Hematopoietic multipotent progenitor cell treated with erythropoietin and hydrocortisone succinate and interleukin-3 and kit ligand, for 4 days (in vitro differentiated cells): ENCODE data around the gene COL23A1.

Source experiments
- DNase-seq: peaks from one replicate; pipeline ENCODE4 v3.0.0-alpha.2; 2015

Gene COL23A1

DNA sequence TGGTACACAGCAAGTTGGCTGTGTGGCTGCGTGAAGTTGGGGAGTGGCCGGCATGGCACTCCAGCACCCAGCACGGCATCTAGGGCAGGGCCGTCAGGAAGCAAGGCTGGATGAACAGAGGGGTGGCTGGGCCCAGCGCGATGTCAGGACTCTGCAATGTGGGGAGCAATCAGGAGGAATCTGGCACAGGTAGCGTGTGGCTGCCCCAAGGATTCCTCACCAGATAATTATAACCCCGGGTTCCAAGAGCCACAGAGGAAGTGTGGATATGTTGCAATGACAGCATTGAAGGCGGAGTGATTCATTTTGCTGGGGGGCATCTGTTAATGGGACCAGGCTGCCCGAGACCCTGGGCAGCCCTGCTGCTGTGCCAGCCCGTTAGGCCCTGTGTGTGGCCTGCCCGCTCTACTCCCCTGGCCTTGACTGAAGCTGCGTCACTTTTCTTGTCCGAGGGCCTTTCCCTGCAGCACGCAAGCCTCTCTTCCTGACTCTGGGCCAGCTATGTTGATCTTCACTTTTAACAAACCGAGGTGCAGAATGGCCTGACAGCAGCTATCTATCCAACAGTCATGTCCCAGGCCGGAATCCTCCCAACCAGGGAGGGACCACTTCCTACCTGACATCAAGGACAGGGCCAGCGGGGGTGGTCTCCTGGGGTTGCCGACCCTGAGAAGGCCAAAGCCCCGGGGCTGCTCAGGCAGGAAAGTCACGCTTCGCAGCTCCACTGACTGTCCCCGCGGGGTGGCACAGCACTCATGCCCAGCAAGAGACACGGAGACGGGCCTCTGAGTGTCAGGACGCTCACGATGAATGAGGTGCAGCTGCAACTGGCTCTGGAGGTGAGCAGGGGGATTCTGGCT lies 239.6 kb downstream of the COL23A1 start:
- no peak for DNase-seq

- DNase-seq, result no peak
These were observed 240.4 kb downstream of the COL23A1 start for GRCh38 chr5:178349625-178350353.

GRCh38 chr5:178349075-178349511 lies 241.1 kb downstream of the COL23A1 start:
- DNase-seq, result no peak

GRCh38 chr5:178348356-178349074 lies 241.7 kb downstream of the COL23A1 start:
- DNase-seq, result no peak

- no peak for DNase-seq
These were observed 242.2 kb downstream of the COL23A1 start for GRCh38 chr5:178347956-178348355.

DNA sequence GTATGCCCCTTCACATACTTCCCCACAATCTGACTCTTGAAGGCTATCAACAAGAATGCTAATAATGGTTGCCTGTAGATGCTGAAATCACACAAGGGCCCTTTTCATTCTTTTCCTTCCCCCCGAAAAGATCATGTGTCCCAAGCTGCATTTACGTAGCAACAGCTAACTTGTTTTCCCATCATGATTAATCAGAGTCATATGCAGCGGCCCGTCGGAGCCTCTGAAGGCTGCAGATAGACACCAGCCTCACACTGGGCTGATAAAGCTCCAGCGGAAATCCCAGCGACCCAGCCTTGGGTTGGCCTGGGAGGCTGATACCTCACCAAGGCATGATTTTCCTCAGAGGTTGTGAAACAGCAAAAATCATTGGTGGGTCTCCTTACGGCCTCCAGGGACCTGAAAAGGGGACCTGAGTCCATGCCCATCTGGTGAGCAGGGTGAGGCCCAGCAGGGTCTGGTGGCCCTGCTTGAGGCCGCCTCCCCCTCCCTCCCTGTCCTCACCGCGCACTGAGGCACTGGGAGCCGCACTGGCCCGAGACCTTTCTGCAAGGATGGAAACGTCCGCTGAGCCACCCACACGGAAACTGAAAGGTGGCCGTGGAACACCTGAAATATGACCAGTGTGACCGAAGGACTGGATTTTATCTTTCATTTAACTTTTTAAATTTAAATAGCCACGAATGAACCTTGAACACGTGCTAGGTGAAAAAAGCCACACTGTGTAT lies 243.4 kb downstream of the COL23A1 start:
- DNase-seq, result no peak

DNA sequence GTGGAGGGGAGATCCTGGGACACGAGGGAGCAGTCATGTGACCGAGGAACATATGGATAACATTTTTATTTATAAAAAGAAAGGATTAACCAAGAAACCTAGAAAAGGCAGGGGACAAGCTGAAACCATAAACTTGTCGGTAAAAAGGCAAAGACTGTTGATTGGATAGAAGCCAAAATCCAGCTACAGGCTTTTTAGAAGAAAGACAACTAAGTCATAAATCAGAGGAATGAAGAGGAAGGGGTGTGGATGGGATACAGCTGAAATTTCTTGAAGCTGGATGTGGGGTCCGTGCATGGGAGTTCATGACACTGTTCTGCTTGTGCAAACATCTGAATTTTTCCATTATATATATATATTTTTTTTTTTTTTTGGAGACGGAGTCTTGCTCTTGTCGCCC lies 246.9 kb downstream of the COL23A1 start:
- no peak for DNase-seq

DNA sequence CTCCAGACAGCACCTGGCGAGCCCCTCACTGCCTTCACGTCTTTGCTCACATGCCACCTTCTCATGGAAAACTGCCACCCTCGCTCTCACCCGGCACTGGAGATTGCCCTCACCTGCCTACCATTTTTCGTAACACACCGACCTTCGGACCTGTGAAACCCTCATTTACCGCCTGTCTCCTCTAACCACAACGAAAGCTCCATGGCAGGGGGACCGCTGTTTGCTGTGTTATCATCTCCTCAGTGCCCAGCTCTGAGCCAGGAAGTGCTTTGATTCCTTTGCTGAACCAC lies 248.4 kb downstream of the COL23A1 start:
- DNase-seq, result no peak

DNA sequence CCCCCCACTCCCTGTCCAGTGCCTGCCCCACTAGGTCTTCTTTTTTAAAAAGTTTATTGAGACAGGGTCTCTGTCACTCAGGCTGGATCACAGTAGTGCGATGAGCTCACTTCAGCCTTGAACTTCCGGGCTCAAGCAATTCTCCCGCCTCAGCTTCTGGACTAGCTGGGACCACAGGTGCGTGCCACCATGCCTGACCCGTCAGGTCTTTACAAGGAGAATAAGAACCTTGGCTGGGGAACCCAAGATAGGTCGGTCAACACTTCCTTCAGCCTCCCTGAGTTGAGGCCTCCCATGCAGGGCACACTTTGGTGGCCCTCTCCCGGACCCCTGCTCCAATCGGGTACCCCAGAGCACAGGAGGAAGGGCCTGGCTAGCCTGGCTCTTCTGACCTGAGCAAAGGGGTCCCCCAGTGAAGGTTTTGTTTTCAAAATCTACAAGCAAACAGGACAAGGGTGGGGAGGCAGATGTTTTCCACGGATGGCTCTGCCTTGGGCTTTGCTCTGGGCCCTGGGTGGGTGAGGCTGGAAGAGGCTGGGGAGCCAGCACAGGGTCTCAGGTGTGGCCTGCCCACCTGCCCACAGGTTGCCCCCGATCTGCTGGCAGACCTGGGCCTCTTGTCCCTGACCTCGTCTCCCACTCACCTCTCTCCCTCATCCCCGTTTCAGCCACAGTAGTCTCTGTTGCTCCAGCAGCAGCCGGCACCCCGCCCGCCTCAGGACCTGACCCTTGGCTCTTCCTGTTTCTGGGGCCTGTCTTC lies 248.9 kb downstream of the COL23A1 start:
- DNase-seq, result no peak

GRCh38 chr5:178340637-178341036 lies 249.6 kb downstream of the COL23A1 start:
- DNase-seq, result no peak

GRCh38 chr5:178340187-178340586 lies 250.0 kb downstream of the COL23A1 start:
- peak; percentile 70 for DNase-seq

GRCh38 chr5:178339272-178339671 lies 250.9 kb downstream of the COL23A1 start:
- DNase-seq, result no peak

- no peak for DNase-seq
These were observed 251.4 kb downstream of the COL23A1 start for GRCh38 chr5:178338750-178339144.

GRCh38 chr5:178338126-178338749 lies 252.0 kb downstream of the COL23A1 start:
- no peak for DNase-seq

DNA sequence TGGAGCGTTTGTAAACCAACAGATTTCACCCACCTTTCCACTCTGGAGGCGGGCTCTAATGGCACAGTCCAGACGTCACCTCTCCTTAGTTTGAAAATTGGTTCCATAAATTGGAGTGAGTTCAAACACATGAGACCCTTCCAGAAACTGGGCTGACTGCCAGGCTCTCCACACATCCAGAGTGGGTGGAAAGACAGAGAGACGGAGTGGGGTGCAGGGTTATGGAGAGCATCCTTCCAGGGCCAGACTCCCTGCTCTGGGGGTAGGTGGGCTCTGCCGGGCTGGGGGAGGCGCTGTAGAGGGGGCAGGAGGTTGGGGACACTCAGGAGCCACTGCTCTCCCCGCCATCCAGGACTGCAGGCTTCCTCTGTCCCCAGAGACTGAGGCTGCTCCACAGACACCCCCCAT lies 252.9 kb downstream of the COL23A1 start:
- no peak for DNase-seq

GRCh38 chr5:178336889-178337288 lies 253.3 kb downstream of the COL23A1 start:
- no peak for DNase-seq

GRCh38 chr5:178335302-178336030 lies 254.7 kb downstream of the COL23A1 start:
- DNase-seq, result no peak

GRCh38 chr5:178334861-178335260 lies 255.3 kb downstream of the COL23A1 start:
- DNase-seq, result no peak

DNA sequence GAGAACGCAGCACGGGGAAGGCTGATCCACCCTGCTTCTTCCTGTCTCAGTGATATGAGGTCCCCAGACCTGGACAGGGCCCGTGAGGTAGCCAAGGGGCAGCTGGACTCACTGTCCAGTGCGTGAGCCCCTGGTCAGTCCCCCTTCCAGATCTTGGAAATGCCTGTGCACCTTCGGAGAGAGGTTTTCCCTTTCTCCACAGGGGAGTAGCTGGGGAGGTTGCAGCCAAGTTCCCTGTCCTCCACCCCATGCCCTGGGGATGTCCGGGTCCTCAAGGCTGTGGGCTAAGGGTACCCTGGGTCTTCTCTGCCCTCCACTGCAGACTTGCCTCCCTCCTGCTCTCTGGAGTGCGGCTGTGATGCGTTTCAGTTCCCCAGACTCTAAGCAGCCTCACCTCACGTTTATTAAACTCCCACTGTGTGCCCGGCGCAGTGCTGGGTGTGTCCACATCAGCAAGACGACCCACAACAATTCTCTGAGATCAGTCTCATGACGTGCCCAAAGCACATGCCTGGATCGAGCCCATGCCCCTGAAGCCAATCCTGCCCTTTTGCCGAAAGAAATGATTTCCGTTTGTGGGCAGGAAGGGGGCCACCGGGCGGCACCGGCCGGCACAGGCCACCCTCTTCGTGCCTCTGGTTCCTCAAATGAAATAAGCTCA lies 256.2 kb downstream of the COL23A1 start:
- DNase-seq, result peak; percentile 21

GRCh38 chr5:178332210-178332641 lies 258.0 kb downstream of the COL23A1 start:
- DNase-seq, result no peak
